ENCODE data around the gene MBOAT1. TPM values are rescaled to one million over a fixed set of nuclear protein-coding genes. Genes with fewer than 3 reads are reported as not detected.

Gene MBOAT1
- total RNA-seq (10 to 100 TPM in 2 of 9 donors, 1 to 10 TPM in 7; 2.6 to 14.4 (median 4.3) TPM), polyA plus RNA-seq (1 to 10 TPM; 2.1 to 2.5 TPM)
- long read RNA-seq, donor 1, partial matches to known transcripts, result 2 of 7 reads
- long read RNA-seq, donor 1, other reads (novel, unspliced or antisense), result 4 of 7 reads
- long read RNA-seq, donor 2, partial matches to known transcripts, result 1 of 5 reads
- long read RNA-seq, donor 2, other reads (novel, unspliced or antisense), result 1 of 5 reads
- long read RNA-seq, donor 3, partial matches to known transcripts, result 0 of 1 reads
- long read RNA-seq, donor 3, other reads (novel, unspliced or antisense), result 0 of 1 reads

- Histone ChIP-seq H3K27ac (peak within 1 kb of the TSS; percentile 82 to 96 (median 89)), H3K36me3 (no peaks in the 10 kb centered on the region), H3K4me1 (peaks cover 5 to 62% (median 23%) of the 10 kb centered on the region in 12 donors), H3K27me3 (no peaks in the 10 kb centered on the region), H3K9me3 (no peaks in the 10 kb centered on the region), H3K4me3 (peak within 1 kb of the TSS; percentile 42 to 97 (median 82))
- intact Hi-C loops (cut with DNase I), result loop anchor here in 9 of 10 donors (1.0 to 10.0 kb wide), 8 partner anchors 45 to 192 kb away; partner anchors contain the start of gene E2F3 (in 4 of the 9)
- DNase-seq (peak; percentile 93 to 97 (median 96)), ATAC-seq (peak; percentile 97 to 99 (median 98))
- 0 to 1% (median 0%) methylated on average over 14 to 60 of the region's 60 CpGs for WGBS, 4 donors
- TF ChIP-seq CTCF (IDR thresholded peaks at IDR 0.05) (peak in 5 of 12 donors; percentile 28 to 48 (median 31)), POLR2A (IDR thresholded peaks at IDR 0.05) (peak in 1 of 2 donors; percentile 79)
Measured at GRCh38 chr6:20212392-20213111, at the start of gene MBOAT1. Gene MBOAT1, minus strand, starts transcription at chr6:20212469. Its CDS starts 235 bp downstream, at chr6:20212234.

- WGBS, 4 donors, result 78 to 85% (median 83%) methylated on average over 2 of the region's 2 CpGs
- peaks cover 0 to 4% (median 0%) of the 10 kb centered on the region in 12 donors for H3K4me1 ChIP-seq
- no peaks in the 10 kb centered on the region for H3K27me3 ChIP-seq
- DNase-seq (no peak), ATAC-seq (no peak)
- no peak for TF ChIP-seq POLR2A (IDR thresholded peaks at IDR 0.05)
- no peak for TF ChIP-seq CTCF (IDR thresholded peaks at IDR 0.05)
- no peak overlapping the region for H3K27ac ChIP-seq
- peaks cover 0 to 15% (median 5%) of the 10 kb centered on the region in 12 donors for H3K9me3 ChIP-seq
- no peak overlapping the region for H3K4me3 ChIP-seq
- no peaks in the 10 kb centered on the region for H3K36me3 ChIP-seq
- intact Hi-C loops (cut with DNase I), result no loop called here
Measured at GRCh38 chr6:20261685-20262084, 49.4 kb upstream of the MBOAT1 start.

GRCh38 chr6:20260360-20260759 lies 48.1 kb upstream of the MBOAT1 start:
- Histone ChIP-seq H3K9me3 (peaks cover 0 to 15% (median 5%) of the 10 kb centered on the region in 12 donors), H3K36me3 (no peaks in the 10 kb centered on the region), H3K27ac (no peak overlapping the region), H3K4me1 (peaks cover 0 to 4% (median 0%) of the 10 kb centered on the region in 12 donors), H3K27me3 (no peaks in the 10 kb centered on the region), H3K4me3 (no peak overlapping the region)
- no peak for ATAC-seq
- 92 to 97% (median 94%) methylated on average over 7 of the region's 7 CpGs for WGBS, 4 donors
- no peak for TF ChIP-seq CTCF (IDR thresholded peaks at IDR 0.05)
- TF ChIP-seq POLR2A (IDR thresholded peaks at IDR 0.05), result no peak
- intact Hi-C loops (cut with DNase I), result no loop called here
- no peak for DNase-seq
